PC-9 (cell line): Measurements from ENCODE around the gene MAP6D1. TPM values are rescaled to one million over a fixed set of nuclear protein-coding genes. Genes with fewer than 3 reads are reported as not detected.

Experiments used
- BruUV-seq: library from RNA; stranded (reverse); fragments of 400-500 nt; replicated peaks from 2 replicates; lab custom pipeline; 2021; lab: Mats Ljungman, UMichigan
- CTCF ChIA-PET: fragments of 300-600 bp; sonication (Branson Sonifier 250); formaldehyde crosslinking; loops from one replicate; lab custom pipeline; 2022; ENCODE audit warnings: antibody characterized with exemption; lab: Charles Lee
- POLR2A ChIA-PET: fragments of 300-600 bp; sonication (Branson Sonifier 250); formaldehyde crosslinking; loops from one replicate; lab custom pipeline; 2022; ENCODE audit warnings: antibody characterized with exemption; ENCODE audit not compliant: unreplicated experiment; lab: Charles Lee
- DNase-seq, 2 experiments: peaks; one replicate each; pipeline versions ENCODE4 v3.0.0 to v3.0.0-alpha.2; 2015 to 2022; ENCODE audit warnings: mixed read lengths in 1 of 2
- H2AFZ ChIP-seq: fragments of 200-600 bp; sonication (generic); 2 replicates; pipeline ENCODE4 v1.8.1; 2017; ENCODE audit warnings: antibody characterized with exemption
- H3F3A ChIP-seq: fragments of 200-600 bp; sonication (generic); 2 replicates; pipeline ENCODE4 v1.8.1; 2017; ENCODE audit warnings: antibody characterized with exemption, mild to moderate bottlenecking, low read depth; ENCODE audit not compliant: insufficient read depth
- H3K27ac ChIP-seq: fragments of 200-600 bp; sonication (generic); 2 replicates; pipeline ENCODE4 v1.6.1; 2016; ENCODE audit warnings: mixed run types
- H3K27me3 ChIP-seq: fragments of 200-600 bp; sonication (generic); 2 replicates; pipeline ENCODE4 v1.6.1; 2016; ENCODE audit warnings: low read depth, mixed run types; ENCODE audit not compliant: insufficient read depth
- H3K36me3 ChIP-seq: fragments of 200-600 bp; sonication (generic); 2 replicates; pipeline ENCODE4 v1.6.1; 2016; ENCODE audit warnings: low read depth, mixed run types
- H3K4me1 ChIP-seq: fragments of 200-600 bp; sonication (generic); replicated peaks from 2 replicates; pipeline ENCODE4 v1.6.1; 2016; ENCODE audit warnings: mixed run types; ENCODE audit not compliant: insufficient read depth
- H3K4me2 ChIP-seq: fragments of 200-600 bp; sonication (generic); 2 replicates; pipeline ENCODE4 v1.6.1; 2017; ENCODE audit warnings: mixed run types
- H3K4me3 ChIP-seq: fragments of 200-600 bp; sonication (generic); 2 replicates; pipeline ENCODE4 v1.6.1; 2016; ENCODE audit warnings: mixed run types
- H3K79me2 ChIP-seq: fragments of 200-600 bp; sonication (generic); 2 replicates; pipeline ENCODE4 v1.6.1; 2017; ENCODE audit warnings: low read depth, mixed run types
- H3K9me2 ChIP-seq: fragments of 200-600 bp; sonication (generic); 2 replicates; pipeline ENCODE4 v1.8.1; 2017; ENCODE audit warnings: mild to moderate bottlenecking; ENCODE audit not compliant: insufficient read depth
- H3K9me3 ChIP-seq: fragments of 200-600 bp; sonication (generic); 2 replicates; pipeline ENCODE4 v1.8.1; 2016; ENCODE audit warnings: low read depth; ENCODE audit not compliant: insufficient read depth
- H4K20me1 ChIP-seq: fragments of 200-600 bp; sonication (generic); 2 replicates; pipeline ENCODE4 v1.8.1; 2017; ENCODE audit not compliant: insufficient read depth
- CTCF ChIP-seq: fragments of 200-600 bp; sonication (generic); conservative IDR thresholded peaks from 2 replicates; pipeline ENCODE4 v1.6.1; 2017; ENCODE audit warnings: mixed run types, antibody characterized with exemption, mild to moderate bottlenecking, moderate library complexity
- EZH2 ChIP-seq: fragments of 200-600 bp; sonication (generic); IDR thresholded peaks from 2 replicates; pipeline ENCODE4 v1.8.0; 2017; ENCODE audit warnings: antibody characterized with exemption, low read depth
- intact Hi-C: fragments of 100-400 bp; cut with micrococcal nuclease; formaldehyde crosslinking; loops from one replicate; pipeline ENCODE4 v1.10.0; 2022; ENCODE audit not compliant: unreplicated experiment
- total RNA-seq: library from RNA; stranded (reverse); gene quantifications from 2 replicates; pipeline ENCODE4 v1.2.3, GENCODE V29; 2021

MAP6D1 gene
- total RNA-seq, 1 experiment from 2014 or later, result 2.2 TPM

- BruUV-seq, result no TSS peak
- Histone ChIP-seq H3K27ac (no peak overlapping the region), H3K4me3 (no peak overlapping the region), H3K4me2 (no peak overlapping the region), H3K27me3 (no peaks in the 10 kb centered on the region), H4K20me1 (peaks cover 4% of the 10 kb centered on the region; the same call in 1 of the 2 replicates), H3K9me3 (no peaks in the 10 kb centered on the region), H3F3A (peaks cover 28% of the 10 kb centered on the region), H3K9me2 (no peaks in the 10 kb centered on the region), H3K36me3 (peaks cover 25% of the 10 kb centered on the region; the same call in 1 of the 2 replicates), H3K4me1 (peaks cover 17% of the 10 kb centered on the region), H3K79me2 (no peaks in the 10 kb centered on the region), H2AFZ (no peak overlapping the region)
- CTCF ChIA-PET, result interaction anchor here (0.6 to 1.0 kb wide), 2 partner anchors 11 to 589 kb away, joined by 4 to 12 read pairs; no protein-coding TSS in a partner anchor
- DNase-seq, result no peak
- TF ChIP-seq CTCF (no peak), EZH2 (no peak)
- intact Hi-C loops, result loop anchor here (2.0 kb wide), 3 partner anchors 379 to 643 kb away; no protein-coding TSS in a partner anchor
- POLR2A ChIA-PET, result no interaction called here
Observed at GRCh38 chr3:183766107-183766506, 59.3 kb downstream of the MAP6D1 start.

Other genes with a start within 250 kb of the MAP6D1 start
- gene KLHL24, start 190.0 kb downstream of the MAP6D1 start, total RNA-seq, result 59.1 and 73.0 TPM in 2 replicates
- 36.5 and 37.2 TPM in 2 replicates for gene YEATS2, start 127.8 kb downstream of the MAP6D1 start, total RNA-seq
- gene PARL, start 59.3 kb upstream of the MAP6D1 start, total RNA-seq, result 109 and 180 TPM in 2 replicates
- gene ABCC5, start 192.3 kb upstream of the MAP6D1 start, total RNA-seq, result 133 and 151 TPM in 2 replicates
- gene HTR3D, start 206.2 kb upstream of the MAP6D1 start, total RNA-seq, result not detected in 2 replicates
- not detected in 2 replicates for gene HTR3C, start 227.5 kb upstream of the MAP6D1 start, total RNA-seq